Fibroblast of the aortic adventitia (primary cell): Measurements from ENCODE around the gene RASAL3. TPM values are rescaled to one million over a fixed set of nuclear protein-coding genes. Genes with fewer than 3 reads are reported as not detected.

Experiments used
- DNase-seq: peaks from one replicate; pipeline ENCODE4 v3.0.0-alpha.2; 2010; ENCODE audit warnings: low read depth
- H3K4me3 ChIP-seq: 2 replicates; pipeline ENCODE4 v1.5.1; 2011; ENCODE audit warnings: low read depth, mild to moderate bottlenecking, control low read depth, low read length, moderate library complexity
- CTCF ChIP-seq: IDR thresholded peaks from 2 replicates; pipeline ENCODE4 v1.5.1; 2011; ENCODE audit warnings: mild to moderate bottlenecking, low read length, control low read depth, inconsistent platforms; ENCODE audit not compliant: insufficient read depth
- total RNA-seq: library from RNA; depleted of rRNA; stranded (reverse); fragments of >200 nt; gene quantifications from 2 replicates; pipeline ENCODE4 v1.2.3, GENCODE V29; 2012; ENCODE audit warnings: low replicate concordance

RASAL3 gene
- total RNA-seq, 1 donor: not detected

DNA sequence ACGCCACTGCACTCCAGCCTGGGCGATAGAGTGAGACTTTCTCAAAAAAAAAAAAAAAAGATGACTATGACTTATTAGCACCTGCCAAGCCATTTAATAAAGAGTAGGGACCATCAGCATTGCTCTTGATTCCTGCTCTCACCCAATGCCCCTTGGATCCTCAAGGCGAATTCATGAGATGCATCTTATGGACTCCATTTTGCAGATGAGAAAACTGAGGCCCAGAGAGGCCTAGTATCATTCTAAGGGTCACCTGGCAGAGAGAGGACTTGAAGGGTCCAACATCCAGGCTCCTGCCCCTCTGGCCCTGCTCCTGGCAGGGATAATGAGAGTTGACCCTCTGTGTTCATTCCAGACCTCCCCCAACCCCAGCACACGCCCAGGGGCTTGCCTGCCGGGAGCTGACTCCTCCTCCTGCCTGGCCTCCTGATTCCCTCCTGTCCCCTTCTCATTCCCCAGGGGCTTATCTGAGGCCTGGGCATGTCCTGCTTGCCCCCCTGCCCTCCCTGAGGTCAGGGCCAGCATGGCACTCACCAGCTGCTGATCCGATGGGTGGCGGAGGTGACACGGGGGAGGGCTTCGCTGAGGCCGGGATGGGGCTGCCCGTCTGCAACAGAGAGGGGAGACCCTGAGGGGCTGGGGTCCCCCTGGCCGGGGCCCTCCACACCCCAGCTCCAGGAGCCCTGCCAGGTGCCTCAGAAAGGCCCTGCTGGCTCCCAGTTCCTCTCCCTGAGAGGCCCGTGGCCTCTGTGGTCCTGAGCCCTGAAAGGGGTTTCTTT lies 22.0 kb downstream of the RASAL3 start:
- no peak overlapping the region for H3K4me3 ChIP-seq
- no peak for DNase-seq
- no peak for TF ChIP-seq CTCF

- no peak for DNase-seq
These were observed 23.0 kb downstream of the RASAL3 start for GRCh38 chr19:15441317-15441716.

GRCh38 chr19:15439821-15440641 lies 24.3 kb downstream of the RASAL3 start:
- H3K4me3 ChIP-seq: no peak overlapping the region
- no peak for DNase-seq
- TF ChIP-seq CTCF: no peak

More at GRCh38 chr19:15441317-15441716, 23.0 kb downstream of the RASAL3 start:
- no peak overlapping the region for H3K4me3 ChIP-seq
- no peak for TF ChIP-seq CTCF

DNA sequence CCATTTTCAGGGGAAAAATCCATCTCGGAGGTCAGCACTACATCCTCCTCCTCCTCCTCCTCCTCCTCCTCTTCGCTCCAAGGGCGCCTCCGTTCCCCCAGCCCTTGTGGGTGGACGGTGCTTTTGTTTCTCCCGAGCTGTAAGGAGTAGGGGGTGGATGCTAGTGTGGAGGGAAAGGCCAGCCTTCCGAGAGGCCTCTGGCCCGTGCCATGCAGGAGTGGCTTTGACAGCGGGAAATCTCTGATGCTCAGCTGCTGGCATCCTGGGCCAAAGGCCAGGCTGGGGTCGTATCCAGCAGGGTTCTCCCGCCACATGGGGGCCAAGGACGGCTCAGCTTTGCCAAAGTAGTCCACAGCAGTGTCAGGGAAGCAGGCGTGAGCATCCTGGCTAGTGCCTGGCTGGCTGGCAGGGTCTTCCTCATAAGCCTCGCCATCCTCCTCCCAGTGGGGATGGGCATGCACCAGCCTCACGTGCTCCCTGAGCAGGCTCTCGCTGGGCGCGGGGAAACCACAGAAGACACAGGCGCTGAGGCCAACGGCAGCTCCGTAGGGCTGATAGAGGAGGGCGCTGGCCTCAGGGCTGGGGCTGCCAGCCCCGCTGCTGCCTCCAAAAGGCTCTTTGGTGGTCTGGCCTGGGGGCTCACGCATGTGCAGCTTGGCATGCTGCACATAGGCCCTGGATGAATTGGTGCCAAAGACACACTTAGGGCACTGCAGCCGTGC lies 25.1 kb downstream of the RASAL3 start:
- no peak overlapping the region for H3K4me3 ChIP-seq
- no peak for TF ChIP-seq CTCF
- DNase-seq: no peak

DNA sequence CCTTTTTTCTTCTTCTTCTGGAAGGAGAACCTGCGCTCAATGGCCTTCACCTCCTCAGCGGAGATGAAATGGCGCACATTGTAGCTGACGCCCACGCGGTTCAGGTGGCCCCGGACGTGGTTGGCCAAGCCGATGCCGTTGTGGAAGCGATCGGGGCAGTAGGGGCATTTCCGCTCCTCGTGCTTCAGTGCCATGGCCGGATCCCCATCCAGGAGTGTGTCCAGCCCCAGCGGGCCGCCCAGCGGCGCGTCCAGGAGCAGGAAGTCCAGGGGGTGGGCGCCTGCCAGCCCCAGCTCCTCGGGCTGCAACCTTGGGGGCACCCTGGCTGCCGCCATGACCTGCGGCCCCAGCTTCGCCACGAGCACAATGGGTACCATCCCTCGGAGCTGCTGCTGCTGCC lies 25.8 kb downstream of the RASAL3 start:
- no peak for TF ChIP-seq CTCF
- DNase-seq: no peak
- H3K4me3 ChIP-seq: no peak overlapping the region

GRCh38 chr19:15438124-15438496 lies 26.2 kb downstream of the RASAL3 start:
- H3K4me3 ChIP-seq: no peak overlapping the region
- no peak for TF ChIP-seq CTCF
- no peak for DNase-seq
